Measurements from ENCODE around the gene NLRP13. TPM values are rescaled to one million over a fixed set of nuclear protein-coding genes. Genes with fewer than 3 reads are reported as not detected.
"Not testable (repeated sequence)": the region's sequence is repeated elsewhere in the genome, so short reads cannot be mapped to it uniquely, and the experiment has no call there.

Gene NLRP13
- total and polyA plus RNA-seq, 7 donors: not detected

GRCh38 chr19:55939206-55939605 is 7.1 kb upstream of the NLRP13 start:
- H3K27ac ChIP-seq: no peak overlapping the region
- H3K4me3 ChIP-seq: no peak overlapping the region
- peaks cover 0 to 2% (median 0%) of the 10 kb centered on the region in 3 donors for H3K27me3 ChIP-seq (ENCODE audit: insufficient read depth in 3 of 3, low read length in 2 of 3)
- DNase-seq (no peak), ATAC-seq (no peak)
- TF ChIP-seq CTCF (IDR thresholded peaks at IDR 0.05): no peak
- H3K9me3 ChIP-seq: no peaks in the 10 kb centered on the region
- 59 to 67% (median 66%) methylated on average over 7 of the region's 7 CpGs for WGBS, 3 donors
- intact Hi-C loops (cut with DNase I): no loop called here
- no peaks in the 10 kb centered on the region for H3K36me3 ChIP-seq (ENCODE audit: insufficient read depth in 1 of 2, low read depth in 1 of 2)
- H3K4me1 ChIP-seq: no peaks in the 10 kb centered on the region

GRCh38 chr19:55935206-55935605 is 3.1 kb upstream of the NLRP13 start:
- no peak for ATAC-seq
- 66 to 77% (median 72%) methylated on average over 9 of the region's 9 CpGs for WGBS, 3 donors
- Histone ChIP-seq H3K4me3 (no peak overlapping the region), H3K27ac (no peak overlapping the region), H3K36me3 (ENCODE audit: insufficient read depth in 1 of 2, low read depth in 1 of 2) (no peaks in the 10 kb centered on the region), H3K9me3 (no peaks in the 10 kb centered on the region), H3K4me1 (no peaks in the 10 kb centered on the region), H3K27me3 (ENCODE audit: insufficient read depth in 3 of 3, low read length in 2 of 3) (peaks cover 0 to 3% (median 0%) of the 10 kb centered on the region in 3 donors)
- no peak for TF ChIP-seq CTCF (IDR thresholded peaks at IDR 0.05)
- intact Hi-C loops (cut with DNase I): no loop called here
- no peak for DNase-seq

GRCh38 chr19:55930996-55931515 is 1.1 kb downstream of the NLRP13 start:
- no peak for DNase-seq
- H3K4me1 ChIP-seq: no peaks in the 10 kb centered on the region
- no peak overlapping the region for H3K27ac ChIP-seq
- peaks cover 0 to 3% (median 0%) of the 10 kb centered on the region in 3 donors for H3K27me3 ChIP-seq (ENCODE audit: insufficient read depth in 3 of 3, low read length in 2 of 3)
- no peak overlapping the region for H3K4me3 ChIP-seq
- ATAC-seq: no peak
- intact Hi-C loops (cut with DNase I): no loop called here
- peaks cover 4% of the 10 kb centered on the region for H3K9me3 ChIP-seq
- no peaks in the 10 kb centered on the region for H3K36me3 ChIP-seq (ENCODE audit: insufficient read depth in 1 of 2, low read depth in 1 of 2)
- TF ChIP-seq CTCF (IDR thresholded peaks at IDR 0.05): no peak
- 67 to 78% (median 73%) methylated on average over 14 of the region's 14 CpGs for WGBS, 3 donors

GRCh38 chr19:55929258-55929657 is 2.9 kb downstream of the NLRP13 start:
- WGBS, 3 donors: 85 to 90% (median 90%) methylated on average over 5 of the region's 5 CpGs
- not testable (repeated sequence) for DNase-seq, H3K27ac ChIP-seq

GRCh38 chr19:55927991-55928390 is 4.1 kb downstream of the NLRP13 start:
- no peak overlapping the region for H3K27ac ChIP-seq
- TF ChIP-seq CTCF (IDR thresholded peaks at IDR 0.05): no peak
- H3K4me1 ChIP-seq: no peaks in the 10 kb centered on the region
- H3K4me3 ChIP-seq: no peak overlapping the region
- peaks cover 0 to 2% (median 0%) of the 10 kb centered on the region in 3 donors for H3K27me3 ChIP-seq (ENCODE audit: insufficient read depth in 3 of 3, low read length in 2 of 3)
- 71 to 75% (median 75%) methylated on average over 8 of the region's 8 CpGs for WGBS, 3 donors
- no peaks in the 10 kb centered on the region for H3K36me3 ChIP-seq (ENCODE audit: insufficient read depth in 1 of 2, low read depth in 1 of 2)
- intact Hi-C loops (cut with DNase I): no loop called here
- DNase-seq (no peak), ATAC-seq (no peak)
- H3K9me3 ChIP-seq: peaks cover 15% of the 10 kb centered on the region

More at GRCh38 chr19:55929258-55929657, 2.9 kb downstream of the NLRP13 start:
- ATAC-seq; H3K4me3 ChIP-seq; H3K27me3 ChIP-seq (ENCODE audit: insufficient read depth in 3 of 3, low read length in 2 of 3); H3K4me1 ChIP-seq; H3K9me3 ChIP-seq; H3K36me3 ChIP-seq (ENCODE audit: insufficient read depth in 1 of 2, low read depth in 1 of 2); intact Hi-C loops (cut with DNase I): not testable (repeated sequence)
